Psoas muscle (tissue), 8 donors: ENCODE measurements around the gene IL16. TPM values are rescaled to one million over a fixed set of nuclear protein-coding genes. Genes with fewer than 3 reads are reported as not detected.
A peak's percentile ranks its signal among the peaks of the same experiment; 100 is the strongest.

Source experiments
- ATAC-seq, 4 donors: fragments of 200-7000 bp; cut with Tn5 transposase; one replicate each; pipeline ENCODE4 v1.9.1; 2020; ENCODE audit warnings: moderate library complexity in 3 of 4, mild to moderate bottlenecking in 2 of 4
- DNase-seq, 2 donors: peaks; one replicate each; pipeline ENCODE4 v3.0.0-alpha.2; 2020
- H3K27ac ChIP-seq: fragments of 200-600 bp; one replicate; pipeline ENCODE4 v1.8.0; 2022
- H3K27me3 ChIP-seq, 3 donors: fragments of 200-600 bp in 1 of 3; one replicate each; pipeline versions ENCODE4 v1.6.1 to v1.8.0; 2013 to 2022; ENCODE audit warnings: low read length in 2 of 3, mild to moderate bottlenecking in 2 of 3, moderate library complexity in 1 of 3; ENCODE audit not compliant: insufficient read depth in 3 of 3
- H3K36me3 ChIP-seq, 2 donors: fragments of 200-600 bp in 1 of 2; one replicate each; pipeline versions ENCODE4 v1.6.1 to v1.8.0; 2013 to 2022; ENCODE audit warnings: low read depth in 1 of 2, mild to moderate bottlenecking in 1 of 2, moderate library complexity in 1 of 2; ENCODE audit not compliant: insufficient read depth in 1 of 2
- H3K4me1 ChIP-seq: fragments of 200-600 bp; one replicate; pipeline ENCODE4 v1.8.0; 2022
- H3K4me3 ChIP-seq: fragments of 200-600 bp; one replicate; pipeline ENCODE4 v1.8.0; 2022; ENCODE audit warnings: mild to moderate bottlenecking
- H3K9me3 ChIP-seq: fragments of 200-600 bp; one replicate; pipeline ENCODE4 v1.8.0; 2022
- WGBS, 3 donors: extraction: QIAGEN DNeasy Blood & Tissue Kit; methylation state at CpG; one replicate each; pipeline versions ENCODE4 v1.1.6 to v1.1.7; 2013; 5-methylcytosine and 5-hydroxymethylcytosine counted together
- intact Hi-C, 2 donors: fragments of 100-400 bp; cut with DNase I; formaldehyde crosslinking; loops; one replicate each; pipeline versions ENCODE4 v1.11.0 to v1.14.2; 2022
- polyA plus RNA-seq, 3 donors: library from polyadenylated mRNA; stranded (reverse); fragments of 200-250 nt; gene quantifications; one replicate each; pipeline ENCODE4 v1.2.3, GENCODE V29; 2013
- total RNA-seq, 4 donors: library from RNA; stranded (reverse); fragmentation: NEBNext Ultra II Directional in 2 of 4; extraction: Animal tissue kit (Norgen Biotek cat#: 25700) in 2 of 4; gene quantifications; one replicate each; pipeline versions ENCODE4 v1.2.1 to v1.2.4, GENCODE V29; 2021 to 2023
- TF ChIP-seq, protein P1 (sequence below): fragments of 200-600 bp; IDR thresholded peaks from one replicate; pipeline ENCODE4 v1.8.0; 2022; ENCODE audit warnings: antibody characterized with exemption
- donor health status: healthy with polysubstance abuse.
- donor health status: DM: no; HTN: no; CAD: no; lungs with moderate emphysema.
- donor health status: Bipolar disorder and iron deficiency.
- donor health status: healthy.
- donor health status: DM: yes; HTN: yes; CAD: no.
- donor health status: DM: no; HTN: no; CAD: no.
- donor health status: DM: no; HTN: no; CAD: no.
- donor health status: DM: yes; HTN: yes; CAD: no.

The IL16 gene
- total and polyA plus RNA-seq, 7 donors = 1.2 to 5.3 (median 2.4) TPM

DNA sequence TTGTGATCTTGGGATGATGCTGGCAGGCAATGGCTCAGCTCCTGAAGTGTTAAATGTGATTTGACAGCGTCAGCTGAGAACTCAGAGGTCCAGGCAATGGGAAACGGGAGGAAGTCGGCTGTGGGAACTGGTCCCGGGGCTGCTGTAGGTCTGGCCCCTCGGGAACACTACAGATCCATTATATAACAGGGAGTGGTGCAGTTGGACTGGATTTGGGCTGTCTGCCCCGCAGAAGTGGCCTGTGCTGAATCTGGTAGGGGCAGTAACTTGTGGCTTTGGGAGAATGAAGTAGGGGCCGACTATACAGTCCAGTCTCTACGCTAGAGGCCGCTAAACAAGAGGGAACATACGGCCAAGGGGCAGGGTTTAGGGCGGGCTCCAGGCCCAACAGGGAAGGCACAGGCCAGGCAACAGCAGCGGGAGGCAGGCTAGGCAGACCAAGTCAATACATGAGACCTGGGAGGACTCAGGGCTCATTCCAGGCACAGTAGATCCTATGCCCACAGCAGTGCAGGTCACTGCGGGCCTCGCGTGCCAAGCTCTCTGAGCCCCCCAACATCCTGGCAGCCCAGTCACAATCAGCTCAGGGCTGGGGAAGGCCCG lies 20.3 kb upstream of the IL16 start:
- DNase-seq = peak; percentile 62 to 75
- Histone ChIP-seq H3K9me3 (no peaks in the 10 kb centered on the region), H3K27me3 (peaks cover 0 to 8% (median 0%) of the 10 kb centered on the region in 3 donors), H3K27ac (peak overlapping the region; percentile 27), H3K36me3 (no peaks in the 10 kb centered on the region), H3K4me1 (no peaks in the 10 kb centered on the region), H3K4me3 (no peak overlapping the region)
- intact Hi-C loops = no loop called here
- TF ChIP-seq, protein P1, sequence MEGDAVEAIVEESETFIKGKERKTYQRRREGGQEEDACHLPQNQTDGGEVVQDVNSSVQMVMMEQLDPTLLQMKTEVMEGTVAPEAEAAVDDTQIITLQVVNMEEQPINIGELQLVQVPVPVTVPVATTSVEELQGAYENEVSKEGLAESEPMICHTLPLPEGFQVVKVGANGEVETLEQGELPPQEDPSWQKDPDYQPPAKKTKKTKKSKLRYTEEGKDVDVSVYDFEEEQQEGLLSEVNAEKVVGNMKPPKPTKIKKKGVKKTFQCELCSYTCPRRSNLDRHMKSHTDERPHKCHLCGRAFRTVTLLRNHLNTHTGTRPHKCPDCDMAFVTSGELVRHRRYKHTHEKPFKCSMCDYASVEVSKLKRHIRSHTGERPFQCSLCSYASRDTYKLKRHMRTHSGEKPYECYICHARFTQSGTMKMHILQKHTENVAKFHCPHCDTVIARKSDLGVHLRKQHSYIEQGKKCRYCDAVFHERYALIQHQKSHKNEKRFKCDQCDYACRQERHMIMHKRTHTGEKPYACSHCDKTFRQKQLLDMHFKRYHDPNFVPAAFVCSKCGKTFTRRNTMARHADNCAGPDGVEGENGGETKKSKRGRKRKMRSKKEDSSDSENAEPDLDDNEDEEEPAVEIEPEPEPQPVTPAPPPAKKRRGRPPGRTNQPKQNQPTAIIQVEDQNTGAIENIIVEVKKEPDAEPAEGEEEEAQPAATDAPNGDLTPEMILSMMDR = no peak
- peak in 3 of 4 donors; percentile 35 to 69 (median 58) for ATAC-seq
- WGBS, 3 donors = 44 to 55% (median 48%) methylated on average over 16 of the region's 16 CpGs

DNA sequence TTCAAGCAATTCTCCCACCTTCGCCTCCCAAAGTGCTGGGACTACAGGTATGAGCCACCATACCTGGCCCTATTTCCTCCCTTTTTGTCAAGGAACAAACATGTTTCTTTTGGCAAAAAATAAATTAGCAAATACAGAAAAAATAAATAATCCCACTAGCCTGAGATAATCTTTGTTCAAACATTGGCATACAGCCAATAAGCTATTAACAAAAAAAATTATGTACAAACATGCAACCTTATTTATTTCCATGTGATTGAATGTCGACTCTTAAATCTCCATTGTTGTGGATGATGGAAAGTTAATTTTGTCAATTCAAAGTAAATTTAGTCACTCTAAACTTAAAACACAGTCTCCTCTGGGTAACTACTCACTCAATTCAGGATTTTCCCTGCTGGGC lies 18.3 kb upstream of the IL16 start:
- Histone ChIP-seq H3K4me3 (no peak overlapping the region), H3K9me3 (no peaks in the 10 kb centered on the region), H3K36me3 (no peaks in the 10 kb centered on the region), H3K4me1 (no peaks in the 10 kb centered on the region), H3K27ac (no peak overlapping the region), H3K27me3 (peaks cover 0 to 5% (median 0%) of the 10 kb centered on the region in 3 donors)
- ATAC-seq (no peak), DNase-seq (no peak)
- TF ChIP-seq, protein P1 = no peak
- 85 to 87% (median 87%) methylated on average over 2 of the region's 2 CpGs for WGBS, 3 donors
- intact Hi-C loops = no loop called here

DNA sequence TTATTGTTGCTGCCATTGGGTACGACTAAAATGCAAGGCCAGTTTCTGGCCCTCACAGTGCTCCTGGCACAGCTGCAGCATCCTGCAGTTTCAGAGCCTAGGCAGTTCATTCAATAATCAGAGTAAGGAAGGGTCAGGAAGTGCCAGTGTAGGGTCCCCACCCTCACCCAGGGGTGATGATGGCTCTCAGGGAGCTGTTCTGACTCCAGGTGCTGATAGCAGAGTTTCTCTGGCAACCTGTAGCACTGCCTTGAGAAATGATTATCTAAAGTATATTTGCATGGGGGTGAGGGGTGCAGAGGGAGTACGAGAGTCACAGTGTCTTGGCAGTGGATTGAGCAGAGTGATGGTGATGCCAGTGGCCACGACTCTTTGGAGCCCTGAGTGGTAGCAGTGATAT lies 15.5 kb upstream of the IL16 start:
- ATAC-seq (no peak), DNase-seq (no peak)
- Histone ChIP-seq H3K9me3 (no peaks in the 10 kb centered on the region), H3K27me3 (peaks cover 0 to 5% (median 0%) of the 10 kb centered on the region in 3 donors), H3K4me1 (no peaks in the 10 kb centered on the region), H3K4me3 (no peak overlapping the region), H3K27ac (no peak overlapping the region), H3K36me3 (no peaks in the 10 kb centered on the region)
- WGBS, 3 donors = 55 to 69% (median 61%) methylated on average over 3 of the region's 3 CpGs
- intact Hi-C loops = no loop called here
- TF ChIP-seq, protein P1 = no peak

DNA sequence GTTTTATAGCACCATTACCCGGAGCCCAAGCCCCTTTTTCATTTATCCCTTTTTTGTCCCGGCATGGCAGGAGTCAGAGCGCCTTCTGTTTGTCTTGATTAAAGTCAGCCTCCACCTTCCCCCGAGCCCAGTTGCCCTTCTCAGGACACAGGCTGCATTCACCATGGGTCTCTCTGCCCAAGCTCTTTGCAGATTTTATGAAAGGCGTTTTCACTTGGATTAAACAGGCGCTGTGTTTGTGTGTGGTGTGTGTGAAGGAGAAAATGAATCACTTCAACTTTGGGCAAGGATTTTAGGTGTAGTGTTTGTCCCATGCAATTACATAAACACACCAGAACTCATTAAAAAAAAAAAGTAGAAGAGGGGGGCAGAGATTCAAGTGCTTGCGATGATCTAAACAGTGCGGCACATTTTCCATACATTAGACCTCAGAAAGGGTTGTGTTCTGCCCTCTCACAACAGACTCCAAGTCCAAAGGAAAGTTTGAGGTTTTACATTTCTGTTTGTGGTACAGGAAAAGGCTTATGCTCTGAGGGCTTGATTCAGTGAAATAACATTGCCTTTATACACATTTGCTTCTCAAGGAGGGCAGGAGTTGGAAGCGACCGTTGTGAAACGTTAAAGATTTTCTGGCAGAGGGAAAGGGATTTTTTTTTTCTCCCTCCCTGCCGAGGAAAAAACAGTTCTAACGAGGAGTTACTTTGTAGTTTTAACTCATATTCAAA lies 14.5 kb upstream of the IL16 start:
- H3K9me3 ChIP-seq = no peaks in the 10 kb centered on the region
- intact Hi-C loops = no loop called here
- ATAC-seq (peak in 1 of 4 donors; percentile 44), DNase-seq (no peak)
- no peaks in the 10 kb centered on the region for H3K4me1 ChIP-seq
- WGBS, 3 donors = 39 to 42% (median 39%) methylated on average over 13 of the region's 13 CpGs
- H3K36me3 ChIP-seq = no peaks in the 10 kb centered on the region
- H3K4me3 ChIP-seq = peak overlapping the region; percentile 42
- H3K27ac ChIP-seq = no peak overlapping the region
- TF ChIP-seq, protein P1 = no peak
- H3K27me3 ChIP-seq = peaks cover 0 to 5% (median 0%) of the 10 kb centered on the region in 3 donors
